ENCODE data around the gene SUSD6.

- TF ChIP-seq CTCF (IDR thresholded peaks at IDR 0.05) (no peak), POLR2AphosphoS5 (IDR thresholded peaks at IDR 0.05) (no peak)
These were observed 83.4 kb downstream of the SUSD6 start for GRCh38 chr14:69694730-69695281.

All from prostate gland (tissue), 2 donors.